Prostate gland (tissue), 2 donors: ENCODE data around the gene ZSWIM8. TPM values are rescaled to one million over a fixed set of nuclear protein-coding genes. Genes with fewer than 3 reads are reported as not detected.

ENCODE experiments used
- DNase-seq: peaks from one replicate; pipeline ENCODE4 v3.0.0-alpha.2; 2019; ENCODE audit warnings: low spot score
- H3K27ac ChIP-seq, 2 donors: fragments of 200-600 bp; sonication (generic); 2 replicates each; pipeline ENCODE4 v1.5.1; 2017 to 2019
- H3K27me3 ChIP-seq: fragments of 200-600 bp; sonication (generic); replicated peaks from 2 replicates; pipeline ENCODE4 v1.5.1; 2019; ENCODE audit not compliant: insufficient read depth
- H3K36me3 ChIP-seq, 2 donors: fragments of 200-600 bp; sonication (generic); 1 replicate in 1 of 2; 2 replicates in 1 of 2; pipeline versions ENCODE4 v1.5.1 to v1.8.1; 2017 to 2019
- H3K4me1 ChIP-seq: fragments of 200-600 bp; sonication (generic); replicated peaks from 2 replicates; pipeline ENCODE4 v1.5.1; 2019
- H3K4me3 ChIP-seq, 2 donors: fragments of 200-600 bp; sonication (generic); 2 replicates each; pipeline ENCODE4 v1.5.1; 2017 to 2019
- H3K9me3 ChIP-seq: fragments of 200-600 bp; sonication (generic); 2 replicates; pipeline ENCODE4 v1.5.1; 2017
- CTCF ChIP-seq, 4 experiments: fragments of 200-600 bp in 2 of 4; fragments of 450-650 bp in 2 of 4; sonication (generic) in 2 of 4; IDR thresholded peaks; 1 replicate in 3 of 4; 2 replicates in 1 of 4; pipeline ENCODE4 v1.5.1; 2016 to 2019; ENCODE audit warnings: antibody characterized with exemption in 4 of 4, mild to moderate bottlenecking in 2 of 4, moderate library complexity in 2 of 4
- POLR2A ChIP-seq: fragments of 450-650 bp; IDR thresholded peaks from one replicate; pipeline ENCODE4 v1.6.1; 2016; ENCODE audit warnings: antibody characterized with exemption, mild to moderate bottlenecking
- POLR2AphosphoS5 ChIP-seq: sonication (generic); formaldehyde crosslinking; IDR thresholded peaks from one replicate; pipeline ENCODE4 v1.6.1; 2017; ENCODE audit warnings: antibody characterized with exemption
- WGBS: methylation state at CpG from one replicate; pipeline ENCODE4 v1.1.5; 2018; 5-methylcytosine and 5-hydroxymethylcytosine counted together
- intact Hi-C: fragments of 100-400 bp; cut with DNase I; formaldehyde crosslinking; loops from one replicate; pipeline ENCODE4 v1.14.2; 2022
- total RNA-seq, 2 donors: library from RNA; depleted of rRNA; stranded (reverse); fragments of >200 nt; gene quantifications; one replicate each; pipeline ENCODE4 v1.1.0, GENCODE V29; 2016

The ZSWIM8 gene
- total RNA-seq, 2 donors from 2014 or later: 80.6 to 246 TPM

DNA sequence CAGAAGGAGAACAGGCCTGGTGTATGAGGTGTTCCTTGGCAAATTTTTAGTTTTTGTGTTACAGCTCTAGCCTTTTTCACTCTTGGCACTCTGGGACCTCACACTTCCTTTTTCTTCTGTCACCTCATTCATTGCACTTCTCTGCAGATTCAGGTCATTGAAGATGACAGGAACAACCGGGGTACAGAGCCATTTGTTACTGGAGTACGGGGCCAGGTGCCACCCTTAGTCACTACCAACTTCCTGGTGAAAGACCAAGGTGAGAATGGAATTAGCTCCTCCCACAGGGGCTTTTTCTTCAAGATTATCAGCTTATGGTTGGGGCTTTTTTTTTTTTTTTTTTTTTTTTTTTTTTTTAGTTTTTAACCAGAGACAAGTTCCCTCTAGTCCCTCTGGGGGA is 22.1 kb upstream of the ZSWIM8 start:
- no peak overlapping the region for H3K27ac ChIP-seq
- no peaks in the 10 kb centered on the region for H3K4me1 ChIP-seq
- H3K9me3 ChIP-seq: no peaks in the 10 kb centered on the region
- TF ChIP-seq POLR2A (no peak), POLR2AphosphoS5 (no peak), CTCF (IDR thresholded peaks at IDR 0.05) (no peak)
- peaks cover 31 to 34% of the 10 kb centered on the region in 2 donors for H3K36me3 ChIP-seq
- intact Hi-C loops: no loop called here
- H3K4me3 ChIP-seq: no peak overlapping the region
- no peaks in the 10 kb centered on the region for H3K27me3 ChIP-seq
- DNase-seq: no peak
- 89% methylated on average over 2 of the region's 2 CpGs for WGBS

GRCh38 chr10:73765066-73765465 is 20.3 kb upstream of the ZSWIM8 start:
- Histone ChIP-seq H3K4me3 (no peak overlapping the region), H3K4me1 (no peaks in the 10 kb centered on the region), H3K27ac (no peak overlapping the region), H3K27me3 (no peaks in the 10 kb centered on the region), H3K36me3 (peaks cover 31 to 33% of the 10 kb centered on the region in 2 donors), H3K9me3 (no peaks in the 10 kb centered on the region)
- DNase-seq: no peak
- intact Hi-C loops: no loop called here
- 95% methylated on average over 6 of the region's 6 CpGs for WGBS
- TF ChIP-seq POLR2AphosphoS5 (no peak), POLR2A (no peak), CTCF (IDR thresholded peaks at IDR 0.05) (no peak)

DNA sequence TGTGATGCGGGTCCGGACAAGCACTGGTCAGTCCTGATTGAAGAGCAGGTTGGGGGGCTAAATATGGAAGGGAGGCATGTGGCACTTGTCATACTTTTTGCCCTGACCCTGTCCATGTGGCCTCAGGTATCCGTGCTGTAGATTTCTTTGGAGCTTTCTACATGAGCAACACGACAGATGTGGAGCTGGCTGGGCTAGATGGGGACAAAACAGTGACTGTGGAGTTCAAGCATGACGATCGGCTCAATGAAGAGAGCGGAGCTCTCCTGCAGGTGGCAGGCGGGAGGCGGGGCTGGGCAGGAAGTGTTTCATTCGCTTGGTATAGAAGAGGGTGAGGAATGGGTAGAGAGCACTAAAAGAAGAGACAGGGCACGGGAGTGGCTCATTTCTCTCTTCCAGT is 16.5 kb upstream of the ZSWIM8 start:
- TF ChIP-seq POLR2A (no peak), POLR2AphosphoS5 (no peak), CTCF (IDR thresholded peaks at IDR 0.05) (no peak)
- intact Hi-C loops: no loop called here
- Histone ChIP-seq H3K4me3 (no peak overlapping the region), H3K4me1 (peaks cover 5% of the 10 kb centered on the region), H3K36me3 (peaks cover 17 to 34% of the 10 kb centered on the region in 2 donors), H3K9me3 (no peaks in the 10 kb centered on the region), H3K27me3 (no peaks in the 10 kb centered on the region), H3K27ac (no peak overlapping the region)
- no peak for DNase-seq
- WGBS: 66% methylated on average over 11 of the region's 11 CpGs

DNA sequence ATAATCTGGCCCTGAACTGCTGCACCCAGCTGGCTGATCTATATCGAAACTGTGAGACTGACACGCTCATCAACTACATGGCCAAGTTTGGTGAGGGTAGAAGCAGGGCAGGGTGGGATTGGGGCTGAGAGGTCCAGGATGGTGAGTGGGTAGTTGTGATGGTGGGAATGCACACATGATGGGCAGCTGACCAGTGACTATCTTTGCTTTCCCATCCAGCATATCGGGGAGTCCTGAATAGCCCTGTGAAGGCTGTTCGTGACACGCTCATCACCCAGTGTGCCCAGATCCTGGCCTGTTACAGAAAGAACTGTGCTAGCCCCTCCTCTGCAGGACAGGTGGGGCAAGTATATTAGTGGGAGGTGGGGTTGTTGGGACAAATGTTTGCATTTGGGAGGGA is 16.0 kb upstream of the ZSWIM8 start:
- Histone ChIP-seq H3K4me1 (peaks cover 9% of the 10 kb centered on the region), H3K27me3 (no peaks in the 10 kb centered on the region), H3K27ac (no peak overlapping the region), H3K9me3 (no peaks in the 10 kb centered on the region), H3K36me3 (peaks cover 17 to 30% of the 10 kb centered on the region in 2 donors), H3K4me3 (no peak overlapping the region)
- WGBS: 89% methylated on average over 5 of the region's 5 CpGs
- intact Hi-C loops: no loop called here
- TF ChIP-seq CTCF (IDR thresholded peaks at IDR 0.05): no peak
- TF ChIP-seq POLR2AphosphoS5: no peak
- no peak for TF ChIP-seq POLR2A
- no peak for DNase-seq

DNA sequence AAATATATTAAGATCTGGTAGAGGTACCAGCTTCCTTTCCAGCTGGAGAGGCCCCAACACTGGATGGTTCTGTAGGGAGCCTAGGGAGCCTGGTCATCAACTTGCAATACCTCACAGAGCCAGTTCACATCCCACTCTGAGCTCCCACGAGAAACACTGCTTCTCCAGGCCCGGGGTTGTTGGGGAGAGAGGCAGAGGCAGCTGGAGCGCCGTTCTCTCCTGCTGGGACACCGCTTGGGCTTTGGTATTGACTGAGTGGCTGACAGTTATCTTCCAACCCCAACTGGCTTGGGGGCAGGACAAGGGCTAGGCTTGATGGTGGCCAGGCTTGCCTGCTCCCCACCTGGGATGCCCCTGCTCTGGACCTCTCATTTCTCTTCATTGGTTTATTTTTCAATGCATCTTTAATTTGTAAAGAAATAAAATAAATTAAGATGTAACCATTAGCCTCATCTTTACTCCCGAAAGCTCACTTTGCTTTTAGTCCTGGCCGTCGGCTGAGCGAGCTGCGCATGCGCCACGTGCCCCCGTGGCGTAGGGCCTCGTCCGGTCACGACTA is 13.6 kb upstream of the ZSWIM8 start:
- DNase-seq: peak; percentile 80
- peaks cover 4 to 17% of the 10 kb centered on the region in 2 donors for H3K36me3 ChIP-seq

More for the DNA sequence above, 13.6 kb upstream of the ZSWIM8 start:
- 14% methylated on average over 17 of the region's 17 CpGs for WGBS
- TF ChIP-seq POLR2A (no peak), CTCF (IDR thresholded peaks at IDR 0.05) (no peak), POLR2AphosphoS5 (peak; percentile 90)
- intact Hi-C loops: no loop called here
- no peaks in the 10 kb centered on the region for H3K9me3 ChIP-seq
- H3K27ac ChIP-seq: peak overlapping the region; percentile 95 to 96
- no peaks in the 10 kb centered on the region for H3K27me3 ChIP-seq
- peak overlapping the region; percentile 73 to 81 for H3K4me3 ChIP-seq
- H3K4me1 ChIP-seq: peaks cover 9% of the 10 kb centered on the region
